Mucosa of stomach (tissue), 1 donor: ENCODE measurements around the gene CCDC136.

Experiments
- H3K27me3 ChIP-seq: one replicate; pipeline ENCODE4 v1.7.0; 2013; ENCODE audit warnings: mild to moderate bottlenecking, low read length; ENCODE audit not compliant: control insufficient read depth, insufficient read depth
- H3K36me3 ChIP-seq: one replicate; pipeline ENCODE4 v1.7.0; 2013; ENCODE audit warnings: low read length; ENCODE audit not compliant: control insufficient read depth, insufficient read depth
- H3K4me1 ChIP-seq: one replicate; pipeline ENCODE4 v1.7.0; 2013; ENCODE audit warnings: mild to moderate bottlenecking, low read length; ENCODE audit not compliant: control insufficient read depth, insufficient read depth
- H3K4me3 ChIP-seq: one replicate; pipeline ENCODE4 v1.7.0; 2013; ENCODE audit warnings: low read length
- H3K9ac ChIP-seq: one replicate; pipeline ENCODE4 v1.7.0; 2013; ENCODE audit warnings: mild to moderate bottlenecking, low read length, moderate library complexity
- H3K9me3 ChIP-seq: one replicate; pipeline ENCODE4 v1.7.0; 2013; ENCODE audit warnings: mild to moderate bottlenecking, low read length, moderate library complexity; ENCODE audit not compliant: control insufficient read depth
- donor health status: Pancreatic carcinoma.

Gene CCDC136

GRCh38 chr7:128845987-128846386 lies 54.2 kb downstream of the CCDC136 start:
- Histone ChIP-seq H3K9ac (no peak overlapping the region), H3K4me1 (no peaks in the 10 kb centered on the region), H3K4me3 (no peak overlapping the region), H3K27me3 (no peaks in the 10 kb centered on the region), H3K36me3 (no peaks in the 10 kb centered on the region), H3K9me3 (no peaks in the 10 kb centered on the region)

GRCh38 chr7:128846781-128847444 lies 55.1 kb downstream of the CCDC136 start:
- Histone ChIP-seq H3K4me3 (no peak overlapping the region), H3K36me3 (no peaks in the 10 kb centered on the region)

GRCh38 chr7:128847721-128848211 lies 56.0 kb downstream of the CCDC136 start:
- Histone ChIP-seq H3K4me1 (no peaks in the 10 kb centered on the region), H3K4me3 (no peak overlapping the region), H3K36me3 (no peaks in the 10 kb centered on the region), H3K27me3 (no peaks in the 10 kb centered on the region), H3K9me3 (no peaks in the 10 kb centered on the region), H3K9ac (no peak overlapping the region)

More at GRCh38 chr7:128846781-128847444, 55.1 kb downstream of the CCDC136 start:
- Histone ChIP-seq H3K27me3 (no peaks in the 10 kb centered on the region), H3K4me1 (no peaks in the 10 kb centered on the region), H3K9me3 (no peaks in the 10 kb centered on the region), H3K9ac (no peak overlapping the region)

- no peak overlapping the region for H3K4me3 ChIP-seq
- no peaks in the 10 kb centered on the region for H3K36me3 ChIP-seq
These were observed 56.8 kb downstream of the CCDC136 start for GRCh38 chr7:128848289-128849155.

GRCh38 chr7:128849156-128849515 lies 57.4 kb downstream of the CCDC136 start:
- Histone ChIP-seq H3K36me3 (no peaks in the 10 kb centered on the region), H3K9ac (no peak overlapping the region), H3K9me3 (no peaks in the 10 kb centered on the region), H3K4me1 (no peaks in the 10 kb centered on the region), H3K27me3 (no peaks in the 10 kb centered on the region), H3K4me3 (no peak overlapping the region)

More at GRCh38 chr7:128848289-128849155, 56.8 kb downstream of the CCDC136 start:
- H3K4me1 ChIP-seq: no peaks in the 10 kb centered on the region
- no peaks in the 10 kb centered on the region for H3K27me3 ChIP-seq
- no peaks in the 10 kb centered on the region for H3K9me3 ChIP-seq
- no peak overlapping the region for H3K9ac ChIP-seq

- Histone ChIP-seq H3K36me3 (no peaks in the 10 kb centered on the region), H3K9ac (no peak overlapping the region), H3K27me3 (no peaks in the 10 kb centered on the region), H3K4me1 (no peaks in the 10 kb centered on the region), H3K9me3 (no peaks in the 10 kb centered on the region), H3K4me3 (no peak overlapping the region)
These were observed 58.2 kb downstream of the CCDC136 start for GRCh38 chr7:128849804-128850490.

GRCh38 chr7:128852537-128853254 lies 60.9 kb downstream of the CCDC136 start:
- H3K27me3 ChIP-seq: no peaks in the 10 kb centered on the region
- no peaks in the 10 kb centered on the region for H3K36me3 ChIP-seq
- no peaks in the 10 kb centered on the region for H3K9me3 ChIP-seq
- H3K4me3 ChIP-seq: no peak overlapping the region
- H3K4me1 ChIP-seq: no peaks in the 10 kb centered on the region
- H3K9ac ChIP-seq: no peak overlapping the region

GRCh38 chr7:128853799-128854198 lies 62.0 kb downstream of the CCDC136 start:
- Histone ChIP-seq H3K9me3 (no peaks in the 10 kb centered on the region), H3K4me3 (no peak overlapping the region), H3K36me3 (no peaks in the 10 kb centered on the region), H3K9ac (no peak overlapping the region), H3K4me1 (no peaks in the 10 kb centered on the region), H3K27me3 (no peaks in the 10 kb centered on the region)

GRCh38 chr7:128854396-128854795 lies 62.6 kb downstream of the CCDC136 start:
- no peak overlapping the region for H3K4me3 ChIP-seq
- H3K9ac ChIP-seq: no peak overlapping the region
- H3K4me1 ChIP-seq: no peaks in the 10 kb centered on the region
- H3K36me3 ChIP-seq: no peaks in the 10 kb centered on the region
- H3K27me3 ChIP-seq: no peaks in the 10 kb centered on the region
- H3K9me3 ChIP-seq: no peaks in the 10 kb centered on the region

GRCh38 chr7:128855559-128855958 lies 63.8 kb downstream of the CCDC136 start:
- no peaks in the 10 kb centered on the region for H3K27me3 ChIP-seq
- no peak overlapping the region for H3K9ac ChIP-seq
- H3K4me1 ChIP-seq: peaks cover 11% of the 10 kb centered on the region
- no peaks in the 10 kb centered on the region for H3K9me3 ChIP-seq
- no peak overlapping the region for H3K4me3 ChIP-seq
- no peaks in the 10 kb centered on the region for H3K36me3 ChIP-seq

- Histone ChIP-seq H3K27me3 (no peaks in the 10 kb centered on the region), H3K36me3 (no peaks in the 10 kb centered on the region), H3K4me1 (peaks cover 12% of the 10 kb centered on the region), H3K9me3 (no peaks in the 10 kb centered on the region), H3K4me3 (no peak overlapping the region), H3K9ac (no peak overlapping the region)
These were observed 64.4 kb downstream of the CCDC136 start for GRCh38 chr7:128856001-128856718.
